ENCODE results near the gene RTN4RL1. TPM values are rescaled to one million over a fixed set of nuclear protein-coding genes. Genes with fewer than 3 reads are reported as not detected.

The RTN4RL1 gene
- total and polyA plus RNA-seq, 2 of the 13 experiments (the other 11 are each of a cell fraction or from before 2014, with no cell fraction given) = 0.01 TPM; not detected in 1

- no peak for TF ChIP-seq ZNF781 (CRISPR knock-in tag; IDR thresholded peaks at IDR 0.05; ENCODE audit: borderline replicate concordance, not compliant biosample characterization)
- no peak for TF ChIP-seq ZNF264 (CRISPR knock-in tag; IDR thresholded peaks at IDR 0.05)
- TF ChIP-seq NFKB2 (CRISPR knock-in tag; IDR thresholded peaks at IDR 0.05; ENCODE audit: borderline replicate concordance) = 0 out of 2 replicates have a peak, but pooled peaks have one; percentile 36
- no peak for TF ChIP-seq HNRNPL (IDR thresholded peaks at IDR 0.05; ENCODE audit: low read depth, low read length)
- TF ChIP-seq, protein P1, sequence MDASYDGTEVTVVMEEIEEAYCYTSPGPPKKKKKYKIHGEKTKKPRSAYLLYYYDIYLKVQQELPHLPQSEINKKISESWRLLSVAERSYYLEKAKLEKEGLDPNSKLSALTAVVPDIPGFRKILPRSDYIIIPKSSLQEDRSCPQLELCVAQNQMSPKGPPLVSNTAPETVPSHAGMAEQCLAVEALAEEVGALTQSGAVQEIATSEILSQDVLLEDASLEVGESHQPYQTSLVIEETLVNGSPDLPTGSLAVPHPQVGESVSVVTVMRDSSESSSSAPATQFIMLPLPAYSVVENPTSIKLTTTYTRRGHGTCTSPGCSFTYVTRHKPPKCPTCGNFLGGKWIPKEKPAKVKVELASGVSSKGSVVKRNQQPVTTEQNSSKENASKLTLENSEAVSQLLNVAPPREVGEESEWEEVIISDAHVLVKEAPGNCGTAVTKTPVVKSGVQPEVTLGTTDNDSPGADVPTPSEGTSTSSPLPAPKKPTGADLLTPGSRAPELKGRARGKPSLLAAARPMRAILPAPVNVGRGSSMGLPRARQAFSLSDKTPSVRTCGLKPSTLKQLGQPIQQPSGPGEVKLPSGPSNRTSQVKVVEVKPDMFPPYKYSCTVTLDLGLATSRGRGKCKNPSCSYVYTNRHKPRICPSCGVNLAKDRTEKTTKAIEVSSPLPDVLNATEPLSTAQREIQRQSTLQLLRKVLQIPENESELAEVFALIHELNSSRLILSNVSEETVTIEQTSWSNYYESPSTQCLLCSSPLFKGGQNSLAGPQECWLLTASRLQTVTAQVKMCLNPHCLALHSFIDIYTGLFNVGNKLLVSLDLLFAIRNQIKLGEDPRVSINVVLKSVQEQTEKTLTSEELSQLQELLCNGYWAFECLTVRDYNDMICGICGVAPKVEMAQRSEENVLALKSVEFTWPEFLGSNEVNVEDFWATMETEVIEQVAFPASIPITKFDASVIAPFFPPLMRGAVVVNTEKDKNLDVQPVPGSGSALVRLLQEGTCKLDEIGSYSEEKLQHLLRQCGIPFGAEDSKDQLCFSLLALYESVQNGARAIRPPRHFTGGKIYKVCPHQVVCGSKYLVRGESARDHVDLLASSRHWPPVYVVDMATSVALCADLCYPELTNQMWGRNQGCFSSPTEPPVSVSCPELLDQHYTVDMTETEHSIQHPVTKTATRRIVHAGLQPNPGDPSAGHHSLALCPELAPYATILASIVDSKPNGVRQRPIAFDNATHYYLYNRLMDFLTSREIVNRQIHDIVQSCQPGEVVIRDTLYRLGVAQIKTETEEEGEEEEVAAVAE (CRISPR knock-in tag; IDR thresholded peaks at IDR 0.05; ENCODE audit: borderline replicate concordance) = no peak
- TF ChIP-seq, protein P2, sequence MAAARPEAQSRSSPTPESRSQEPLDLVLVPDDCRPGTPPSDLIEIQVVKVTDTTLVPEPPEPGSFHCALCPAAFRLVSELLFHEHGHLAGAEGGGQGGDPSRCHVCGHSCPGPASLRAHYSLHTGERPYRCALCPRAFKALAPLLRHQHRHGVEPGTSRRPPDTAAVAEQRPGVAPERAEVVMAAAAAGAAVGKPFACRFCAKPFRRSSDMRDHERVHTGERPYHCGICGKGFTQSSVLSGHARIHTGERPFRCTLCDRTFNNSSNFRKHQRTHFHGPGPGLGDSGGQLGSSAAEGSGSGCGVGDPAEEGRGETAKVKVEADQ (CRISPR knock-in tag; IDR thresholded peaks at IDR 0.05; ENCODE audit: borderline replicate concordance) = no peak
- TF ChIP-seq ZNF530 (CRISPR knock-in tag; IDR thresholded peaks at IDR 0.05; ENCODE audit: low read depth) = no peak
- no peak for TF ChIP-seq ZNF598 (CRISPR knock-in tag; IDR thresholded peaks at IDR 0.05; ENCODE audit: borderline replicate concordance)
- no peak for TF ChIP-seq BRCA1 (CRISPR knock-in tag; IDR thresholded peaks at IDR 0.05)
- no peak for TF ChIP-seq HDAC2 (CRISPR knock-in tag; IDR thresholded peaks at IDR 0.05)
- no peak for TF ChIP-seq ZNF766 (CRISPR knock-in tag; IDR thresholded peaks at IDR 0.05; ENCODE audit: borderline replicate concordance)
- no peak for TF ChIP-seq GTF2F1 (IDR thresholded peaks at IDR 0.05; ENCODE audit: low read length)
- no peak for TF ChIP-seq NFRKB (IDR thresholded peaks at IDR 0.05)
- TF ChIP-seq, protein P3, sequence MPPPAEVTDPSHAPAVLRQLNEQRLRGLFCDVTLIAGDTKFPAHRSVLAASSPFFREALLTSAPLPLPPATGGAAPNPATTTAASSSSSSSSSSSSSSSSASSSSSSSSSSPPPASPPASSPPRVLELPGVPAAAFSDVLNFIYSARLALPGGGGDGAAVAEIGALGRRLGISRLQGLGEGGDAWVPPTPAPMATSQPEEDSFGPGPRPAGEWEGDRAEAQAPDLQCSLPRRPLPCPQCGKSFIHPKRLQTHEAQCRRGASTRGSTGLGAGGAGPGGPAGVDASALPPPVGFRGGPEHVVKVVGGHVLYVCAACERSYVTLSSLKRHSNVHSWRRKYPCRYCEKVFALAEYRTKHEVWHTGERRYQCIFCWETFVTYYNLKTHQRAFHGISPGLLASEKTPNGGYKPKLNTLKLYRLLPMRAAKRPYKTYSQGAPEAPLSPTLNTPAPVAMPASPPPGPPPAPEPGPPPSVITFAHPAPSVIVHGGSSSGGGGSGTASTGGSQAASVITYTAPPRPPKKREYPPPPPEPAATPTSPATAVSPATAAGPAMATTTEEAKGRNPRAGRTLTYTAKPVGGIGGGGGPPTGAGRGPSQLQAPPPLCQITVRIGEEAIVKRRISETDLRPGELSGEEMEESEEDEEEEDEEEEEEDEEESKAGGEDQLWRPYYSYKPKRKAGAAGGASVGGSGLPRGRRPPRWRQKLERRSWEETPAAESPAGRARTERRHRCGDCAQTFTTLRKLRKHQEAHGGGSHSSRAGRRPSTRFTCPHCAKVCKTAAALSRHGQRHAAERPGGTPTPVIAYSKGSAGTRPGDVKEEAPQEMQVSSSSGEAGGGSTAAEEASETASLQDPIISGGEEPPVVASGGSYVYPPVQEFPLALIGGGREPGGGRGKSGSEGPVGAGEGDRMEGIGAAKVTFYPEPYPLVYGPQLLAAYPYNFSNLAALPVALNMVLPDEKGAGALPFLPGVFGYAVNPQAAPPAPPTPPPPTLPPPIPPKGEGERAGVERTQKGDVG (CRISPR knock-in tag; IDR thresholded peaks at IDR 0.05; ENCODE audit: borderline replicate concordance) = no peak
- TF ChIP-seq NR2C2 (CRISPR knock-in tag; IDR thresholded peaks at IDR 0.05; ENCODE audit: borderline replicate concordance) = no peak
- no peak for TF ChIP-seq MAF1 (CRISPR knock-in tag; IDR thresholded peaks at IDR 0.05; ENCODE audit: borderline replicate concordance)
These were observed 52.5 kb downstream of the RTN4RL1 start (continued) for GRCh38 chr17:1972487-1973160.

All from HepG2 (cell line).